Gastroesophageal sphincter (tissue), 4 donors: ENCODE measurements around the gene C5. TPM values are rescaled to one million over a fixed set of nuclear protein-coding genes. Genes with fewer than 3 reads are reported as not detected.

Experiments
- ATAC-seq: fragments of 150-250 bp; one replicate; pipeline ENCODE4 v1.9.1; 2016; ENCODE audit warnings: mild to moderate bottlenecking, moderate library complexity
- H3K27ac ChIP-seq, 4 donors: fragments of 200-600 bp; sonication (generic) in 3 of 4; 1 replicate in 3 of 4; 2 replicates in 1 of 4; pipeline ENCODE4 v1.5.1; 2016 to 2019
- H3K27me3 ChIP-seq: fragments of 200-600 bp; sonication (generic); one replicate; pipeline ENCODE4 v1.5.1; 2019
- H3K36me3 ChIP-seq, 2 donors: fragments of 200-600 bp; sonication (generic); one replicate each; pipeline ENCODE4 v1.5.1; 2019; ENCODE audit warnings: control low read depth in 1 of 2
- H3K4me1 ChIP-seq, 3 donors: fragments of 200-600 bp; sonication (generic); 1 replicate in 2 of 3; 2 replicates in 1 of 3; pipeline ENCODE4 v1.5.1; 2016 to 2019; ENCODE audit warnings: control low read depth in 2 of 3
- H3K4me3 ChIP-seq, 2 donors: fragments of 200-600 bp; sonication (generic); one replicate each; pipeline ENCODE4 v1.5.1; 2019; ENCODE audit warnings: mild to moderate bottlenecking in 1 of 2, moderate library complexity in 1 of 2
- H3K9me3 ChIP-seq, 3 donors: fragments of 200-600 bp; sonication (generic); one replicate each; pipeline ENCODE4 v1.5.1; 2017 to 2019; ENCODE audit warnings: control low read depth in 2 of 3
- CTCF ChIP-seq, 4 experiments: fragments of 200-600 bp in 2 of 4; fragments of 450-650 bp in 2 of 4; sonication (generic) in 1 of 4; IDR thresholded peaks; one replicate each; pipeline ENCODE4 v1.5.1; 2017 to 2019; ENCODE audit warnings: antibody characterized with exemption in 4 of 4, mild to moderate bottlenecking in 2 of 4, moderate library complexity in 2 of 4
- EP300 ChIP-seq: sonication (generic); formaldehyde crosslinking; IDR thresholded peaks from one replicate; pipeline ENCODE4 v1.6.1; 2017; ENCODE audit warnings: antibody characterized with exemption, mild to moderate bottlenecking
- POLR2A ChIP-seq, 2 donors: fragments of 450-650 bp; IDR thresholded peaks; one replicate each; pipeline ENCODE4 v1.6.1; 2017; ENCODE audit warnings: antibody characterized with exemption in 2 of 2, mild to moderate bottlenecking in 2 of 2, moderate library complexity in 1 of 2
- POLR2AphosphoS5 ChIP-seq: sonication (generic); formaldehyde crosslinking; IDR thresholded peaks from one replicate; pipeline ENCODE4 v1.6.1; 2017; ENCODE audit warnings: antibody characterized with exemption
- WGBS, 2 donors: methylation state at CpG; one replicate each; pipeline ENCODE4 v1.1.5; 2018; ENCODE audit warnings: low coverage in 1 of 2; 5-methylcytosine and 5-hydroxymethylcytosine counted together
- total RNA-seq, 4 donors: library from RNA; depleted of rRNA; stranded (reverse); fragments of >200 nt; gene quantifications; one replicate each; pipeline ENCODE4 v1.1.0, GENCODE V29; 2016

The C5 gene
- total RNA-seq, 4 donors from 2014 or later: 2.7 to 8.9 (median 6.3) TPM

GRCh38 chr9:120915854-120916470 lies 134.1 kb downstream of the C5 start:
- 81 to 84% methylated on average over 5 of the region's 5 CpGs for WGBS, 2 donors
- Histone ChIP-seq H3K27me3 (no peaks in the 10 kb centered on the region), H3K4me1 (peaks cover 8 to 64% (median 25%) of the 10 kb centered on the region in 3 donors), H3K4me3 (no peak overlapping the region), H3K36me3 (peaks cover 0 to 28% of the 10 kb centered on the region in 2 donors), H3K27ac (peak overlapping the region in 2 of 4 donors; percentile 66 to 70), H3K9me3 (no peaks in the 10 kb centered on the region)
- no peak for ATAC-seq
- no peak for TF ChIP-seq EP300

GRCh38 chr9:120914953-120915352 lies 135.1 kb downstream of the C5 start:
- H3K36me3 ChIP-seq: peaks cover 0 to 38% of the 10 kb centered on the region in 2 donors
- no peak for ATAC-seq
- H3K9me3 ChIP-seq: no peaks in the 10 kb centered on the region
- no peak overlapping the region for H3K4me3 ChIP-seq
- peaks cover 8 to 53% (median 15%) of the 10 kb centered on the region in 3 donors for H3K4me1 ChIP-seq
- peak overlapping the region in 3 of 4 donors; percentile 47 to 70 (median 58) for H3K27ac ChIP-seq
- no peaks in the 10 kb centered on the region for H3K27me3 ChIP-seq
- no peak for TF ChIP-seq EP300
- TF ChIP-seq POLR2AphosphoS5: no peak
- no peak for TF ChIP-seq POLR2A (IDR thresholded peaks at IDR 0.05)
- TF ChIP-seq CTCF (IDR thresholded peaks at IDR 0.05): no peak
- WGBS, 2 donors: 74 to 92% methylated on average over 5 to 6 of the region's 6 CpGs

- WGBS, 2 donors: 24 to 70% methylated on average over 2 to 3 of the region's 3 CpGs
- H3K4me1 ChIP-seq: peaks cover 7 to 48% (median 10%) of the 10 kb centered on the region in 3 donors
- H3K36me3 ChIP-seq: peaks cover 0 to 43% of the 10 kb centered on the region in 2 donors
- peak; percentile 41 for ATAC-seq
- no peak overlapping the region for H3K4me3 ChIP-seq
- H3K27me3 ChIP-seq: no peaks in the 10 kb centered on the region
- peak overlapping the region in 3 of 4 donors; percentile 47 to 70 (median 58) for H3K27ac ChIP-seq
- TF ChIP-seq POLR2A (IDR thresholded peaks at IDR 0.05): no peak
- no peak for TF ChIP-seq CTCF (IDR thresholded peaks at IDR 0.05)
- TF ChIP-seq POLR2AphosphoS5: peak; percentile 77
- no peaks in the 10 kb centered on the region for H3K9me3 ChIP-seq
These were observed 135.7 kb downstream of the C5 start for GRCh38 chr9:120914396-120914795.

GRCh38 chr9:120913647-120914264 lies 136.3 kb downstream of the C5 start:
- H3K36me3 ChIP-seq: peaks cover 0 to 50% of the 10 kb centered on the region in 2 donors
- 80 to 90% methylated on average over 2 to 3 of the region's 4 CpGs for WGBS, 2 donors
- H3K27me3 ChIP-seq: no peaks in the 10 kb centered on the region
- TF ChIP-seq POLR2AphosphoS5 (no peak), CTCF (IDR thresholded peaks at IDR 0.05) (no peak), EP300 (no peak), POLR2A (IDR thresholded peaks at IDR 0.05) (no peak)
- H3K4me3 ChIP-seq: no peak overlapping the region
- ATAC-seq: no peak
- peaks cover 3 to 42% (median 3%) of the 10 kb centered on the region in 3 donors for H3K4me1 ChIP-seq
- H3K27ac ChIP-seq: peak overlapping the region in 1 of 4 donors; percentile 70
- no peaks in the 10 kb centered on the region for H3K9me3 ChIP-seq

- Histone ChIP-seq H3K27me3 (no peaks in the 10 kb centered on the region), H3K4me1 (peaks cover 0 to 37% (median 3%) of the 10 kb centered on the region in 3 donors), H3K36me3 (peaks cover 0 to 54% of the 10 kb centered on the region in 2 donors), H3K27ac (no peak overlapping the region), H3K9me3 (no peaks in the 10 kb centered on the region), H3K4me3 (no peak overlapping the region)
- TF ChIP-seq CTCF (IDR thresholded peaks at IDR 0.05) (no peak), POLR2AphosphoS5 (no peak)
- 91 to 97% methylated on average over 7 to 9 of the region's 13 CpGs for WGBS, 2 donors
- no peak for ATAC-seq
These were observed 137.0 kb downstream of the C5 start for GRCh38 chr9:120912958-120913646.
